AG04449 (cell line): ENCODE results near the gene SOAT2.

Source experiments
- CTCF ChIA-PET: fragments of 350-600 bp; formaldehyde crosslinking; extraction: SDS; loops from one replicate; lab custom pipeline; 2021; ENCODE audit warnings: antibody characterized with exemption; lab: Yijun Ruan, JAX
- POLR2A ChIA-PET: fragments of 400-600, 350-600 bp; formaldehyde crosslinking; extraction: SDS; loops from one replicate; lab custom pipeline; 2020; ENCODE audit warnings: antibody characterized with exemption, inconsistent platforms; lab: Yijun Ruan, JAX
- DNase-seq: peaks from one replicate; pipeline ENCODE4 v3.0.0-alpha.2; 2010; ENCODE audit warnings: low read depth, low spot score
- H3K4me3 ChIP-seq: 2 replicates; pipeline ENCODE4 v1.5.1; 2011; ENCODE audit warnings: low read depth, mild to moderate bottlenecking, control low read depth, low read length
- TF ChIP-seq, protein P1 (sequence below): IDR thresholded peaks from one replicate; pipeline ENCODE4 v1.5.1; 2011; ENCODE audit warnings: mild to moderate bottlenecking, moderate library complexity, low read length, control low read depth, inconsistent platforms; ENCODE audit not compliant: insufficient read depth; ENCODE audit errors: missing control alignments

SOAT2 gene

DNA sequence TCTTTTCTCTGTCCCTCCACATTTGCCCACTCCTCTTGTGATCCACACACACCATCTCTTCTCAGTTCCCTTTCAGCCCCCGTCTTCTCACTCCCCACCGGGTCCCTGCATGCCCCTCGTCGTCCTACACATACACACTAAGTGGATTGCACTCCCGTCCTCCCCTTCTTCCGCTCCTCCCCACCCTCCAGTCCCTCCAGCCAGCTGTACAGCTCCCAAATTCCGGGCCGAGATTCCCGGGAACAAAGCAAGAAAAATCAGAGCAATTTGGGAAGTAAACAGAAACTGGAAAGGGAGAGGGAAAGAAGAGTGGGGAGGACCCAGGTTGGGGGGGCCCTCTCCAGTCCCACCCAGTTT lies 6.1 kb upstream of the SOAT2 start:
- peak overlapping the region; percentile 73 for H3K4me3 ChIP-seq
- TF ChIP-seq, protein P1, sequence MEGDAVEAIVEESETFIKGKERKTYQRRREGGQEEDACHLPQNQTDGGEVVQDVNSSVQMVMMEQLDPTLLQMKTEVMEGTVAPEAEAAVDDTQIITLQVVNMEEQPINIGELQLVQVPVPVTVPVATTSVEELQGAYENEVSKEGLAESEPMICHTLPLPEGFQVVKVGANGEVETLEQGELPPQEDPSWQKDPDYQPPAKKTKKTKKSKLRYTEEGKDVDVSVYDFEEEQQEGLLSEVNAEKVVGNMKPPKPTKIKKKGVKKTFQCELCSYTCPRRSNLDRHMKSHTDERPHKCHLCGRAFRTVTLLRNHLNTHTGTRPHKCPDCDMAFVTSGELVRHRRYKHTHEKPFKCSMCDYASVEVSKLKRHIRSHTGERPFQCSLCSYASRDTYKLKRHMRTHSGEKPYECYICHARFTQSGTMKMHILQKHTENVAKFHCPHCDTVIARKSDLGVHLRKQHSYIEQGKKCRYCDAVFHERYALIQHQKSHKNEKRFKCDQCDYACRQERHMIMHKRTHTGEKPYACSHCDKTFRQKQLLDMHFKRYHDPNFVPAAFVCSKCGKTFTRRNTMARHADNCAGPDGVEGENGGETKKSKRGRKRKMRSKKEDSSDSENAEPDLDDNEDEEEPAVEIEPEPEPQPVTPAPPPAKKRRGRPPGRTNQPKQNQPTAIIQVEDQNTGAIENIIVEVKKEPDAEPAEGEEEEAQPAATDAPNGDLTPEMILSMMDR: no peak
- CTCF ChIA-PET: interaction anchor here (0.9 to 20.8 kb wide), 5 partner anchors 18 to 88 kb away, joined by 3 to 655 read pairs (median 24); partner anchors contain the start of gene SPRYD3
- DNase-seq: no peak
- POLR2A ChIA-PET: interaction anchor here (1.2 to 4.7 kb wide), 5 partner anchors 13 to 59 kb away, joined by 3 to 86 read pairs (median 24); partner anchors contain the start of genes SPRYD3 and TNS2

DNA sequence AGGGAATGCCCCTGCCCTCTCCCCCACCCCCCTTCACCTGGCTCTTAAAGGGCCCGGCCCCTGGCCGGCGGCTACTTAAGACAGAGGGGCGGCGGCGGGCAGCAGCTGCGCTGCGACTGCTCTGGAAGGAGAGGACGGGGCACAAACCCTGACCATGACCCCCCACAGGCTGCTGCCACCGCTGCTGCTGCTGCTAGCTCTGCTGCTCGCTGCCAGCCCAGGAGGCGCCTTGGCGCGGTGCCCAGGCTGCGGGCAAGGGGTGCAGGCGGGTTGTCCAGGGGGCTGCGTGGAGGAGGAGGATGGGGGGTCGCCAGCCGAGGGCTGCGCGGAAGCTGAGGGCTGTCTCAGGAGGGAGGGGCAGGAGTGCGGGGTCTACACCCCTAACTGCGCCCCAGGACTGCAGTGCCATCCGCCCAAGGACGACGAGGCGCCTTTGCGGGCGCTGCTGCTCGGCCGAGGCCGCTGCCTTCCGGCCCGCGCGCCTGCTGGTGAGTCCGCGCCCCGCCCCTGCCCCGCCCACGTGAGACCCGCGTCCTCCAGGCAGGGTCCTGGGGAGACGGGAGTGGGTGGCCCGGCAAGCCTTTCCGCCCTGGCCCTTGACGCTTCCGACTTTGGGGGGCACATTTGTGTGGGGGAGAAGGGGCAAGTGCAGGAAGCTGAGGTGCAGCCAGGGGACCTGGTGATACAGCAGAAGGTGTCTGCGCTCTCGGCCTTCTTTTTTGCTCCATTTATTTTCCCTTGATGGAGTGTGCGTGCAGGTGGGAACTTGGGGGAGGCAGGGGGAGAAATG lies 5.5 kb upstream of the SOAT2 start, which contains the start of gene IGFBP6:
TSS of gene IGFBP6 (plus strand) at position 104 of the 790 bp plus-strand sequence. CDS start at position 155, 51 bp downstream.
- CTCF ChIA-PET: interaction anchor here (0.9 to 20.8 kb wide), 14 partner anchors 18 to 91 kb away, joined by 3 to 655 read pairs (median 5); partner anchors contain the start of genes CSAD, SPRYD3 and ZNF740
- H3K4me3 ChIP-seq: peak within 1 kb of the TSS; percentile 73
- TF ChIP-seq, protein P1: no peak
- no peak for DNase-seq
- POLR2A ChIA-PET: interaction anchor here (1.2 to 4.7 kb wide), 5 partner anchors 13 to 58 kb away, joined by 3 to 86 read pairs (median 24); partner anchors contain the start of genes SPRYD3 and TNS2

DNA sequence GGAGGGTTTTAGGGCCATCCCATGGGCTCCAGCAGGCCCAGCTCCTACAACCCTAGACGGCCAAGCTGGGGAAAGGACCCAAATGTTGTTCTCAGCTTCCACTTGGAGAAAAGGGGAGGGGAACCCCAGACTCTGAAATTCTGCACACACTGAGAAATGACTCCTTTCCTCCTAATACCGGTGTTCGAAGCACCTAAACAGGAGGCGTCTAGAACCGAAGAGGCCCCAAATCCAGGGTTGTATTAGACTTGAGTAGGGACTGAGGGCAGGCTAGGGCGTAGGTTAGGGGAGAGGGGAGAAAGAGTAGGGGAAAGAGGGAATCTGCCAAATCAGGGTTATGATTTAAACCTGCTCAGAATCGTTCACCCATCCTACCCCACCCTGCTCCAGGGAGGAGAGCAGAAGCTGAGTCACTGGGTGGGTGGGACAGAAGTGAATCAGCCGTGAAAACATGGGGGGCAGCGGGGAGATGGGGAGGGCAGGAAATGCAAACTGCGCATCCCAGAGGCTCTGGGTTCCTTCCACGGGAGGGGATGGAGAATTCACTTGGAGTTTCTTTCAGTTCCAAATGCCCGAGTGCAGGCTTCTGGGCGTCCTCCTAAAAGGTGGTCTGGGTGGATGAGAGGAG lies 4.8 kb upstream of the SOAT2 start:
- DNase-seq: peak; percentile 29
- POLR2A ChIA-PET: interaction anchor here (0.6 to 4.7 kb wide), 8 partner anchors 8 to 83 kb away, joined by 3 to 86 read pairs (median 7); partner anchors contain the start of genes CSAD, SPRYD3 and TNS2
- CTCF ChIA-PET: interaction anchor here (0.7 to 20.8 kb wide), 34 partner anchors 8 to 199 kb away, joined by 3 to 655 read pairs (median 4); partner anchors contain the start of genes CSAD, SPRYD3, TNS2 and ZNF740
- TF ChIP-seq, protein P1: no peak
- peak overlapping the region; percentile 73 for H3K4me3 ChIP-seq

DNA sequence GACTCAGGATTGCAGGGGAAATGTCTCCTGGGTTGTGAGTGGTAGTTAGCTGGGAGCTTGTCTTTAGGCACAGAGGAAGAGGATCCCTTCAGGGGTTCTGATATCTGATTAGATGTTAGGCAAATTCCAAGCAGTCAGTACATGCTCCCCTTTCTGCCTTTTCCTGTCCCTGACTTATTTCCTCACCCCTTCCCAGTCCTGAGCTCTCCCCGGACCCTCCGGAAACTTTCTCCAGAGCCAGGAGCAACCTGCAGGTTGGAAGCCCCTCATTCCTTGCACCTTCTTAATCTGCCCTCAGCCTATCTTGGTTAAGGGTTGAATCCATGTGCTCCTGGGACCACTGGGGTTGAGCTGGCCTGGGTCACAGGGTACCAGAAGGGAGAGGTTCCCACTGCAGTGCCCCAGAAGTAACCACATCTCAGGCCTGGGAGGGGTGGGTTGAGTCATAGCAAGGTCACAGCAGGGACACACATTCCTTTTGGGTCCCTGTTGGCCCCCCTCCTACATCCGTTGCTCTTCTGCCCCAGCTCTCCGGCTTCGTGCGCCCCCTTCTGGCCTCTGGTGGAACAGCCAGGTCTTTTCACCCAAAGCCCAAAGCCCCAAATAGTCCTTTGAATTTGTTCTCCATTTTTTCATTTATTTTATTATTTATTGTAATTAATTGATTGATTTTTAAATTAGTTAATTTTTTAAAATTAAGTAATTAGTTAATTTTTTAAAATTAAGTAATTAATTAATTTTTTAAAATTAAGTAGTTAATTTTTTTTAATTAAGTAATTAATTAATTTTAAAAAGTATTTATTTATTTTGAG lies 4.0 kb upstream of the SOAT2 start:
- DNase-seq: peak; percentile 88
- TF ChIP-seq, protein P1: peak; percentile 92

DNA sequence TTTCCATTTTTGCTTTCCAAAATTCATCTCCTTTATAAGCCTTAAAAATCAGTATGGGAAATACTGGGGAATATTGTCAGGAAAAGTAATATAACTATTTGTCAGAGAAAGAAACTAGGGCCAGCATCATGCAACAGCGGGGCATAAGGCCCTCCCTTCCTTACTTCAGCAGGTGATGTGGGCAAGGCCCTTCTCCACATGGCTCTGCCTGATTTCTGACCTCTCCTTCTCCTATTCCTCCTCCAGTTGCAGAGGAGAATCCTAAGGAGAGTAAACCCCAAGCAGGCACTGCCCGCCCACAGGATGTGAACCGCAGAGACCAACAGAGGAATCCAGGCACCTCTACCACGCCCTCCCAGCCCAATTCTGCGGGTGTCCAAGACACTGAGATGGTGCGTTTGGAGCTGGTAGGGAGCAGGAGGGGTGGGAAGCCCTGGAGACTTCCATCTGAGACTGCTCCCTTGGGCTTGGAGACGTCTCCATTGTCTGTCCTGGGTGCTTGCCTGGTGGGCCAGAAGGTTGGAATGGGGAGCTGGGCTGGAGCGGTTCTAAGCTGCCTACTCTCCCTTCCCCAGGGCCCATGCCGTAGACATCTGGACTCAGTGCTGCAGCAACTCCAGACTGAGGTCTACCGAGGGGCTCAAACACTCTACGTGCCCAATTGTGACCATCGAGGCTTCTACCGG lies 2.7 kb upstream of the SOAT2 start:
- DNase-seq: no peak
- TF ChIP-seq, protein P1: no peak
- CTCF ChIA-PET: interaction anchor here (0.9 to 20.8 kb wide), 10 partner anchors 8 to 97 kb away, joined by 3 to 655 read pairs (median 7); partner anchors contain the start of gene SPRYD3
- POLR2A ChIA-PET: interaction anchor here (0.6 to 3.6 kb wide), 2 partner anchors 34 to 46 kb away, joined by 3 to 74 read pairs; no protein-coding TSS in a partner anchor
- no peak overlapping the region for H3K4me3 ChIP-seq

More for the DNA sequence above, 4.0 kb upstream of the SOAT2 start:
- POLR2A ChIA-PET: interaction anchor here (0.6 to 4.7 kb wide), 7 partner anchors 9 to 82 kb away, joined by 3 to 86 read pairs (median 9); partner anchors contain the start of genes CSAD, SPRYD3 and TNS2
- CTCF ChIA-PET: interaction anchor here (0.7 to 20.8 kb wide), 35 partner anchors 8 to 198 kb away, joined by 3 to 655 read pairs (median 4); partner anchors contain the start of genes CSAD, SPRYD3, TNS2 and ZNF740
- H3K4me3 ChIP-seq: peak overlapping the region; percentile 73
